Activated CD4-positive, alpha-beta T cell treated with anti-CD3 and anti-CD28 coated beads, Interleukin-2, amount 50 U/mL, for 48 hours (primary cell): ENCODE results near the gene VPS72.
"Not testable (repeated sequence)": the region's sequence is repeated elsewhere in the genome, so short reads cannot be mapped to it uniquely, and the experiment has no call there.

Source experiments
- DNase-seq, 2 experiments: peaks; one replicate each; pipeline ENCODE4 v3.0.0-alpha.2; 2020

The VPS72 gene

GRCh38 chr1:151189637-151190445 lies at the start of gene VPS72:
VPS72 (minus strand) TSS chr1:151190197; CDS start chr1:151190121, 76 bp downstream.
- peak; percentile 85 to 88 for DNase-seq

GRCh38 chr1:151238467-151238739 lies 48.4 kb upstream of the VPS72 start:
- DNase-seq, result no peak

GRCh38 chr1:151237678-151238466 lies 47.9 kb upstream of the VPS72 start:
- DNase-seq, result no peak

GRCh38 chr1:151235235-151235634 lies 45.2 kb upstream of the VPS72 start:
- no peak for DNase-seq

- DNase-seq, result no peak
These were observed 32.1 kb upstream of the VPS72 start for GRCh38 chr1:151222130-151222529.

GRCh38 chr1:151221616-151222015 lies 31.6 kb upstream of the VPS72 start:
- DNase-seq, result no peak

- no peak for DNase-seq
These were observed 23.6 kb upstream of the VPS72 start for GRCh38 chr1:151213560-151213959.

- DNase-seq, result peak in 1 of 2 experiments; percentile 14
These were observed 22.1 kb upstream of the VPS72 start for GRCh38 chr1:151211972-151212705.

GRCh38 chr1:151210830-151211229 lies 20.8 kb upstream of the VPS72 start:
- DNase-seq, result no peak

- not testable (repeated sequence) for DNase-seq
These were observed 15.5 kb upstream of the VPS72 start for GRCh38 chr1:151205381-151205965.

- DNase-seq, result peak in 1 of 2 experiments; percentile 26
These were observed 10.0 kb upstream of the VPS72 start for GRCh38 chr1:151199873-151200581.

GRCh38 chr1:151198254-151199127 lies 8.5 kb upstream of the VPS72 start, which contains the start of gene PIP5K1A:
PIP5K1A (plus strand) TSS chr1:151198552; CDS start chr1:151198997, 445 bp downstream.
- DNase-seq, result peak; percentile 99

GRCh38 chr1:151197863-151198253 lies 7.9 kb upstream of the VPS72 start:
- DNase-seq, result no peak

GRCh38 chr1:151196292-151196800 lies 6.3 kb upstream of the VPS72 start:
- DNase-seq, result peak; percentile 38 to 65

GRCh38 chr1:151194894-151195594 lies 5.0 kb upstream of the VPS72 start:
- DNase-seq, result not testable (repeated sequence)

- DNase-seq, result no peak
These were observed 3.9 kb upstream of the VPS72 start for GRCh38 chr1:151193856-151194255.

- DNase-seq, result no peak
These were observed 3.3 kb upstream of the VPS72 start for GRCh38 chr1:151193304-151193703.

- DNase-seq, result no peak
These were observed 2.0 kb upstream of the VPS72 start for GRCh38 chr1:151192047-151192446.

GRCh38 chr1:151188667-151189066 lies 1.3 kb downstream of the VPS72 start:
- DNase-seq, result not testable (repeated sequence)

GRCh38 chr1:151187205-151187604 lies 2.8 kb downstream of the VPS72 start:
- no peak for DNase-seq
